ENCODE data around the gene COL5A2. TPM values are rescaled to one million over a fixed set of nuclear protein-coding genes. Genes with fewer than 3 reads are reported as not detected.

The COL5A2 gene
- total RNA-seq, 2 donors from 2014 or later: 99.4 to 135 TPM

DNA sequence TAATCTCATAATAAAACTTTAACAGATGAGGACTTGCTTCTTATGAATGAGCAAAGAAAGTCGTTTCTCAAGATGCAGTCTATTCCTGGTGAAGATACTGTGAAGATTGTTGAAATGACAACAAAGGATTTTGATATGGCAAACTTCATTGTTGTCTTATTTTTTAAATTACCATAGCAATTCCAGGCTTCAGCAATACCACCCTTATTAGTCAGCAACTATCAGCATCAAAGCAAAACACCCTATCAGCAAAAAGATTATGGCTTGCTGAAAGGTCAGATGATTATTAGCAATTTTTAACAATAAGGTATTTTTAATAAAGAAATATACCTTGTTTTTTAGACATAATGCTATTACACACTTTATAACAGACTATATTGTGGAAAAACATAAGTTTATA lies 88.3 kb downstream of the COL5A2 start:
- Histone ChIP-seq H3K27me3 (replicated peaks; ENCODE audit: insufficient read depth) (no peaks in the 10 kb centered on the region), H3K4me3 (no peak overlapping the region), H3K36me3 (peaks cover 14% of the 10 kb centered on the region), H3K9me3 (no peaks in the 10 kb centered on the region), H3K27ac (peak overlapping the region in 1 of 2 donors; percentile 14), H3K4me1 (ENCODE audit: control insufficient read depth in 1 of 2, low read depth in 2 of 2) (peaks cover 24 to 36% of the 10 kb centered on the region in 2 donors)
- no peak for DNase-seq (ENCODE audit: low spot score)
- ATAC-seq (ENCODE audit: insufficient number of reproducible peaks, low FRiP score, low read depth): no peak
- TF ChIP-seq, protein P1, sequence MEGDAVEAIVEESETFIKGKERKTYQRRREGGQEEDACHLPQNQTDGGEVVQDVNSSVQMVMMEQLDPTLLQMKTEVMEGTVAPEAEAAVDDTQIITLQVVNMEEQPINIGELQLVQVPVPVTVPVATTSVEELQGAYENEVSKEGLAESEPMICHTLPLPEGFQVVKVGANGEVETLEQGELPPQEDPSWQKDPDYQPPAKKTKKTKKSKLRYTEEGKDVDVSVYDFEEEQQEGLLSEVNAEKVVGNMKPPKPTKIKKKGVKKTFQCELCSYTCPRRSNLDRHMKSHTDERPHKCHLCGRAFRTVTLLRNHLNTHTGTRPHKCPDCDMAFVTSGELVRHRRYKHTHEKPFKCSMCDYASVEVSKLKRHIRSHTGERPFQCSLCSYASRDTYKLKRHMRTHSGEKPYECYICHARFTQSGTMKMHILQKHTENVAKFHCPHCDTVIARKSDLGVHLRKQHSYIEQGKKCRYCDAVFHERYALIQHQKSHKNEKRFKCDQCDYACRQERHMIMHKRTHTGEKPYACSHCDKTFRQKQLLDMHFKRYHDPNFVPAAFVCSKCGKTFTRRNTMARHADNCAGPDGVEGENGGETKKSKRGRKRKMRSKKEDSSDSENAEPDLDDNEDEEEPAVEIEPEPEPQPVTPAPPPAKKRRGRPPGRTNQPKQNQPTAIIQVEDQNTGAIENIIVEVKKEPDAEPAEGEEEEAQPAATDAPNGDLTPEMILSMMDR (IDR thresholded peaks at IDR 0.05): no peak

DNA sequence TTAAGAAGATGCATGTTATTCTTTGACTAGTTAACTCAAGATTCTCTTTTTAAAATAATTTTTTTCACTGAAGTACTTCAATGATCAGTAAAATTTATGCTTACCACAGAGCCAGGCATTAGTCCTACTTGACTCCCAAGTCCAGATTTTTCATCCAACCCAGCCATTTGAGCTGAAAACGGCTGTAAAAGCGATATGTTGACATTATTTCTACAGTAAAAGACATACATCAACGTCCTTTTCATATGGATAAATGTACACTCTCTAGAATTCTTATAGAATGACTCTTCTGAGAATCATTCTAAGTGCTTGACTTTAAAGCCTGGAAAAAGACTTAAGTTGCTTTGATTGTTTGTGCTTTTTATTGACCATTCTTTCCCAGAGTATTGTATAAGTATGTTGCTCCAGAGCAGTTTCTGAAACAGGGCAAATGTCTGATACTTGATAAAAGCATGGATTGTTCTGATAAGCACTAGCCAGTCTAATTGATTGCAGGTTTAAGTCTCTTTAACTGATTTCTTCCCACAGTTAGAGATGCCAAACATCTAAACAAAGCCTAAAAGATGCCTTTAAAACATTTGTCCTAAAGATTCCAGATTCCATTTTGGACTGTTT lies 90.9 kb downstream of the COL5A2 start:
- no peak for DNase-seq (ENCODE audit: low spot score)
- Histone ChIP-seq H3K36me3 (peaks cover 18% of the 10 kb centered on the region), H3K4me3 (no peak overlapping the region), H3K27ac (no peak overlapping the region), H3K27me3 (replicated peaks; ENCODE audit: insufficient read depth) (no peaks in the 10 kb centered on the region), H3K9me3 (no peaks in the 10 kb centered on the region), H3K4me1 (ENCODE audit: control insufficient read depth in 1 of 2, low read depth in 2 of 2) (peaks cover 19 to 22% of the 10 kb centered on the region in 2 donors)
- TF ChIP-seq, protein P1 (IDR thresholded peaks at IDR 0.05): no peak
- no peak for ATAC-seq (ENCODE audit: insufficient number of reproducible peaks, low FRiP score, low read depth)

DNA sequence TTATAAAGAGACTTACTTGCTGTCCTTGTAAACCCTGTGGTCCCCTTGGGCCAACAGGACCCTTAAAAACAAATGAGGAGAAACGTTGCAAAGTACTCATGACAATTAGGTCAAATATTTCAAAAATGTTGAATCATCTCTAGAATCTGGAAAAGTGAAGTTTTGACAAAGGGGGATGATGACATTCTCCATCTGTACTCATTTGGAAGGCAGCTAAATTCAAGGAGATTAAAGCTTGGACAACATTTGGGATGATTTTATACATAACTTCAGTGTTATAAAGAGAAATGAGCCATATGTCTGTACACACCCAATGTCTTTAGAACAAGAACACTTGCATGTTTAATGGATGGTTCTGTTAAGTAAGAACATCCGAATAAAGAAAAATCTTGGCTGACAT lies 92.9 kb downstream of the COL5A2 start:
- DNase-seq (ENCODE audit: low spot score) (no peak), ATAC-seq (ENCODE audit: insufficient number of reproducible peaks, low FRiP score, low read depth) (no peak)
- Histone ChIP-seq H3K36me3 (peaks cover 29% of the 10 kb centered on the region), H3K4me1 (ENCODE audit: control insufficient read depth in 1 of 2, low read depth in 2 of 2) (peaks cover 3% of the 10 kb centered on the region in 2 donors), H3K27me3 (replicated peaks; ENCODE audit: insufficient read depth) (no peaks in the 10 kb centered on the region), H3K9me3 (no peaks in the 10 kb centered on the region), H3K4me3 (no peak overlapping the region), H3K27ac (no peak overlapping the region)
- TF ChIP-seq, protein P1 (IDR thresholded peaks at IDR 0.05): no peak

DNA sequence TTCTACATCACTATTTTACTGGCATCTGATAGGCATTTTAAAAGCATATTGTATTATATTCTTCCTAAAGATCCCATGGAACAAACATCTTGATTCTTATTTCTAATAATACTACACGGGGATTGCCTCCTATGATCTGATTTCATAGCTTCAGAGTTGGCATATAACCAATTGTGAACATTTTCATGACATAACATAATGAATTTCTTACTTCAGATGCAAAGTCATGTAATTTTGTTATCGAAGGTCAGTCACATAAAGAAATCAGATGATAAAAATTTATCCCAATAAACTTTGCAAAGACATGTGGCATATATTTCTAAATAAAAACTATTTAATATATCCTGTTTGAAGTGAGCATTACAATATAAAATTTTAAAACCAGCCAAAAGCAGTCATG lies 93.3 kb downstream of the COL5A2 start:
- H3K36me3 ChIP-seq: peaks cover 29% of the 10 kb centered on the region
- TF ChIP-seq, protein P1 (IDR thresholded peaks at IDR 0.05): no peak

DNA sequence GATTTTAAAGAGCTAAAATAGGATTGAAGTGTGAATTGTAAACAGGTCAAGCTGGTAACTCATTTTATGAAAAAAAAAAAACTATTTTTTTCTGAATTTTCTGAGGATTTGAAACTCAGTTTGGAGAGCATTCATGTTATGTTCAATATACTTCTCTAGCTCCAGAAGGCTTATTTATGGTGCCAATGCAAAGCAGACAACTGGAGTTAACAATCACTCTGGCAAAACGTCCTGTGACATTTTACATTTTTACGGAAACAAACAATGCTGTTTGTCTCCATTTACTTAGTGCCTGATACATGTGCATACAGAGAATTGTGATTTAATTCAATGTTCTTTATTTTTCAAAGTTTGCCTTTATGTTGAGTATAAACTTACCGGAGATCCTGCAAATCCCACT lies 96.0 kb downstream of the COL5A2 start:
- H3K4me3 ChIP-seq: no peak overlapping the region
- TF ChIP-seq, protein P1 (IDR thresholded peaks at IDR 0.05): no peak
- peaks cover 3 to 4% of the 10 kb centered on the region in 2 donors for H3K4me1 ChIP-seq (ENCODE audit: control insufficient read depth in 1 of 2, low read depth in 2 of 2)
- no peaks in the 10 kb centered on the region for H3K9me3 ChIP-seq
- no peak overlapping the region for H3K27ac ChIP-seq
- no peaks in the 10 kb centered on the region for H3K27me3 ChIP-seq (replicated peaks; ENCODE audit: insufficient read depth)
- peaks cover 34% of the 10 kb centered on the region for H3K36me3 ChIP-seq
- ATAC-seq (ENCODE audit: insufficient number of reproducible peaks, low FRiP score, low read depth) (no peak), DNase-seq (ENCODE audit: low spot score) (no peak)

More for the DNA sequence above, 93.3 kb downstream of the COL5A2 start:
- no peak for DNase-seq (ENCODE audit: low spot score)
- no peak overlapping the region for H3K27ac ChIP-seq
- H3K4me1 ChIP-seq (ENCODE audit: control insufficient read depth in 1 of 2, low read depth in 2 of 2): peaks cover under 1 to 3% of the 10 kb centered on the region in 2 donors
- no peaks in the 10 kb centered on the region for H3K27me3 ChIP-seq (replicated peaks; ENCODE audit: insufficient read depth)
- H3K9me3 ChIP-seq: no peaks in the 10 kb centered on the region
- no peak overlapping the region for H3K4me3 ChIP-seq
- no peak for ATAC-seq (ENCODE audit: insufficient number of reproducible peaks, low FRiP score, low read depth)
